T-helper 2 cell (primary cell): ENCODE measurements around the gene LRRC26.

Experiments
- DNase-seq, 5 experiments: peaks; one replicate each; pipeline versions ENCODE4 v3.0.0 to v3.0.0-alpha.2; 2012 to 2022

LRRC26 gene

DNA sequence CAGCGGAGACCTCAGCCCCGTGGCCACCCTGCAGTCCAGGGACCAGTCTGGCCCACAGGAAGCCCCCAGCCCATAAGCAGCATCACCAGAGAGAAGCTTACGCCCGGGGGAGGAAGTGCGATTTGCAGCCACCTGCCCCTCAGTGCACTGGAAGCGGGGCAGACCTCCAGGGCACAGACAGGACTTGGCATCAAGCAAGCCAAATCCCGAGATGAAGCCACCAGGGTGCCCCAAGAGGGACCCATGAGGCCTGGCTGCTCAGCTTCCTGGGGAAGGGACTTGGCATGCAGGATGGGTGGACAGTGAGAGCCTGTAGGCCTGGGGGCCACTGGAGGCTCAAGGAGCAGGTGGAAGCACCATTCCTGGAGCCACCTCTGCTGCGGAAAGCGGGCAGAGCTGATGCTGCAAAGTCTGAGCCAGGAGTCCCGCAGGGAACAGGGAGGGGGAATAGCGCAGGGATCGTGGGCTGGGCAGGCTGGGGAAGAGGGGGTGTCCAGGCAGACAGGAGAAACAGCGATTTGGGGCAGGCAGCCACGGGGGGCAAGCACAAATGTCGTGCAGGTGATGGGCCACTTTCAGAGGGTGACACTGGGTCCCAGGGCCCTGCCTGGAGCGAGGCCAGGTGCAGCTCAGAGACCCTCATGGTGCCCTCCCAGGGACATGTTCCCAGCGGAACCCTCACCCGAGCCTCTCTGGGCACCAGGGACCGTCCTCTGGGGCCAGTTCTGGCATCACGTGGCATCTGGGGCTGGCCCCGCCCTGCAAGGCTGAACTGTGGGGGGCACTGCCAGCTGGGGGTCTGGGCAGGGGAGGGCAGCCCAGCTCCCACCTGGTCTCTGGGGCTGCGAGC lies 3.2 kb downstream of the LRRC26 start:
- DNase-seq = no peak

DNA sequence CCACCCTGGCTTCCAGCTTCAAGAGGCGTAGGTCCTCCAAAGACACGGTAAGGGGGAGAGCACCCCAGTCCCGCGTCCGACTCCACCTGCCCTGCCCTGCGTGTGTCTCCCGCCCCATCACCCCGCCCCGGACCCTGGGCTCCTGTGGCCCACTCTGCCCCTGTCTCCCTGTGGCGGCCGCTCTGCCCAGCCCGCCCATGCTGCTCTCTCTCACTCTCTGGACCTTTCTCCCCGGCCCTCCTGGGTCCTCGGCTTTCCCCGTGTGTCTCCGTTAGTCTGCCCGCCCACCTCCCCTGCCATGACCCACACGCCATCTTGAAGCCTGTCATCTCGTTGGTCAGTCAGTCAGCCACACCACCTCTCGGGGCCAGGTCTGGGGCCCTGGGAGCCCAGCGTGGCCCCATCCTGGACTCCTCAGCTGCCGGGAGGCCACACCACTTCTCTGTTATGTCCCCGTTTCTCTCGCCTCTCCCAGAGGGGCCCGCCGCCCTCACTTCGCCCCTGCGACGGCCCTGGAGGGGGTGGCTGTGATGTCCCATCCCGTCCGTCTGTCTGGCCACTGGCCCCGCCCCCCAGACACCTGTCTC lies 4.5 kb downstream of the LRRC26 start:
- no peak for DNase-seq

DNA sequence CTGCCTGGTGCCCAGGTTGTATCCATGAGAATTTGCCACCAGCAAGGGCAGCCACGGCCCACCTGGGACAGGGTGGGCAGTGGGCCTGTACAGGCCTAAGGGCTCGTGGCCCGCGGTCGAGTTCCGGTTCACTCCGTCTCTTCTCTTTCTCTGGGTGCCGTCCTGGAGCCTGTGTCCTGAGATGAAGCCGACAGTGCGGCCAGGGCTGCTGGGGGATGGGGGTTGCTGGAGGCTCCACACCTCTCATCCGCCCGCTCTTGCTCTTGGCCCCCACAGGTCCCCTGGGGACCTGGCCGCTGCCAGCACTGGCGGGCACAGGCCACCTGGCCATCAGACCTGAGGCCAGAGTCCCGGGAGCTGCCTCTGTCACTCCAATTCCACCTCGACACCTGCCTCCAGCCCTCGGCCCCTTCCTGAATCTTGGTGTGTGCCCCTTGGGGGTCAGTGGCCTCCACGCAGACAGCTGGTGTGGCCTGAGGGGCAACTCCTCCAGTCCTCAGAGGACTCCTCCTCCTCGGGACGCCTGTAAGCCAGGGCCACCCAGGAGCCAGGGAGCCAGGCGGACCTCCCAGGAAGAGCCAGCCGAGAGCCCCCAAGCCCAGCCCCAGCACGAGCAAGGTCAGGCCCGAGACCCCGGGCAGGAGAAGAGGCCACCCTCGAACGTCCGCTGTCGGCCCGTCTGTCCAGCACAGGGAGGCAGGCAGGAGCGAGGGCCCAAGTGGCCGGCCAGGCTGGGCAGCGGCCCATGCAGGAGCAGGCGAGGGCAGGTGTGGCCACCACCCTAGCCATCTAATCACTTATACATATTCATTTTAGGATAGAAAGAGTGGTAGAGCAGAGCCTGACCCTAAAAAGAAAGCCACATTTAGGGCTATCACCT lies 5.2 kb downstream of the LRRC26 start:
- no peak for DNase-seq

GRCh38 chr9:137163805-137164204 lies 6.0 kb downstream of the LRRC26 start:
- no peak for DNase-seq

- DNase-seq = no peak
These were observed 6.5 kb downstream of the LRRC26 start for GRCh38 chr9:137163365-137163715.

DNA sequence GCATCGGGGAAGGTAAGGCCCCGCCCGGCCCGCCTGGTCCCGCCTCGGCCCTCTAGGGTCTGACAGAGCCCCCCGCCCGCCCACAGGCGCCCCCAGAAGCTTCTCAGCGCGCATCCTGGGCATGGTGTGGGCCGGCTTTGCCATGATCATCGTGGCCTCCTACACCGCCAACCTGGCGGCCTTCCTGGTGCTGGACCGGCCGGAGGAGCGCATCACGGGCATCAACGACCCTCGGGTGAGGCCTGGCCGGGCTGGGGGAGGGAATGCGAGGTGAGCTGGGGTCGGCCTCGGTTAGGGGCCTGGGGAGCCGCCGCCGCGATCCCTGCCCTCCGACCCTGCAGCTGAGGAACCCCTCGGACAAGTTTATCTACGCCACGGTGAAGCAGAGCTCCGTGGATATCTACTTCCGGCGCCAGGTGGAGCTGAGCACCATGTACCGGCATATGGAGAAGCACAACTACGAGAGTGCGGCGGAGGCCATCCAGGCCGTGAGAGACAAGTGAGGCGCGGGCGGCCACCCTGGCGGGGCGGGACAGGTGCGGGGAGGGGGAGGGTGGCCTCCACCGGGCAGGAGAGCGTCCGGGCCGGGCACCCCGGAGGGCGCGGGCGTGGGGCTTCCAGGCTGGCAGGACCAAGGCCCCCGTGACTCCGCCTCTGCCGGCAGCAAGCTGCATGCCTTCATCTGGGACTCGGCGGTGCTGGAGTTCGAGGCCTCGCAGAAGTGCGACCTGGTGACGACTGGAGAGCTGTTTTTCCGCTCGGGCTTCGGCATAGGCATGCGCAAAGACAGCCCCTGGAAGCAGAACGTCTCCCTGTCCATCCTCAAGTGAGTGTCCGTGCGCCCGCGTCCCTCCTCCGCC lies 7.1 kb downstream of the LRRC26 start:
- DNase-seq = no peak

DNA sequence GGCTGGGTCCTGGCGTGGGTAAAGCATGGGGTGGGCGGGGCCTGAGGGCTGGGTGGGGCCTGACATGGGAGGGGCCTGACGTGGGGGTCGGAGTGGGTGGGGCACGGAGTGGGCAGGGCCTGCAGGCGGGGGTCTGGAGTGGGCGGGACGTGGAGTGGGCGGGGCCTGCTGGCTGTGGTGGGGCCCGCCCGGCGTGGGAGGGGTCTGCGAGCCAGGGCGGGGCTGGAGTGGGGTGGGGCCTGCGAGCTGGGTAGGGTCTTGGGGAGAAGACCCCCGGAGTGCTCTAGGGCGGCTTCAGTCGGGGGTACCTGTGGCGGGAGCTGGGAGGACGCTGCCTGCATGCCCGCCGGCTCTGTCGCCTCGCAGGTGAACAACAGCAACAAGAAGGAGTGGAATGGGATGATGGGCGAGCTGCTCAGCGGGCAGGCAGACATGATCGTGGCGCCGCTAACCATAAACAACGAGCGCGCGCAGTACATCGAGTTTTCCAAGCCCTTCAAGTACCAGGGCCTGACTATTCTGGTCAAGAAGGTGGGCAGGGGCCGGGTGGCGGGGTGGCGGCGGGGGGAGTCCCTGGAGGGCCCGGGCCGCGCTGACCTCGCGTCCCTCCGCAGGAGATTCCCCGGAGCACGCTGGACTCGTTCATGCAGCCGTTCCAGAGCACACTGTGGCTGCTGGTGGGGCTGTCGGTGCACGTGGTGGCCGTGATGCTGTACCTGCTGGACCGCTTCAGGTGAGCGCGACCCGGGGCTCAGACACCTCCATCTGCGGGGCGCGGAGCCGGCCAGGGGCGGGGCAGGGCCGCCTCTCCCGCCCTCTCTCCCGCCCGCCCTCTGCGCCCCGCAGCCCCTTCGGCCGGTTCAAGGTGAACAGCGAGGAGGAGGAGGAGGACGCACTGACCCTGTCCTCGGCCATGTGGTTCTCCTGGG lies 8.0 kb downstream of the LRRC26 start:
- DNase-seq = no peak

DNA sequence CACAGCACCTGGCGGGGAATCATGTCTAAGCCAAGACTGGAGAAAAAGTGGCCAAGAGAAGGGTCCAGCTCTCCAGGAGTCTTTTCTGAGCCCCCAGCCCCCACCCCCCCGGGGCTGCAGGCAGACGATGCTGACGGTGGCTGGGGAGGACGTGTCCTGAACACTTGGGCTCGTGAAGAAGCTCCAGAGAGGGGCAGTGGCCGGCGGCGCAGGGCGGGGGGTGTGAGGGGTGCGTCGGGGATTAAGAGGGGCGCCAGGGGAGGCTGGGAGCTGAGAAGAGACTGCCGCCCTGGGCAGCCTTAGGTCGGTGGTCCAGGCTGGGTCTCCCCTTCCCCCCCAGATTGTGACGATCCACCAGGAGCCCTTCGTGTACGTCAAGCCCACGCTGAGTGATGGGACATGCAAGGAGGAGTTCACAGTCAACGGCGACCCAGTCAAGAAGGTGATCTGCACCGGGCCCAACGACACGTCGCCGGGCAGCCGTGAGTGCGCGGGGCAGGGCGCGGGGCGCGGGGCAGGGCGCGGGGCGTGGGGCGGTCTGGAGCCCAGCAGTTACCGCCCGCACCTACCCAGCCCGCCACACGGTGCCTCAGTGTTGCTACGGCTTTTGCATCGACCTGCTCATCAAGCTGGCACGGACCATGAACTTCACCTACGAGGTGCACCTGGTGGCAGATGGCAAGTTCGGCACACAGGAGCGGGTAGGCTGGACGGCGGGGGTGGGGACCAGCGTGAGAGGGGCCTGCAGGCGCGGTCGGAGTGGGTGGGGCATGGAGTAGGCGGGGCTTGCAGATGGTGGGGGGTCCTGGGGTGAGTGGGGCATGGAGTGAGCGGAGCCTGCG lies 8.9 kb downstream of the LRRC26 start:
- no peak for DNase-seq

GRCh38 chr9:137160054-137160425 lies 9.8 kb downstream of the LRRC26 start:
- no peak for DNase-seq

DNA sequence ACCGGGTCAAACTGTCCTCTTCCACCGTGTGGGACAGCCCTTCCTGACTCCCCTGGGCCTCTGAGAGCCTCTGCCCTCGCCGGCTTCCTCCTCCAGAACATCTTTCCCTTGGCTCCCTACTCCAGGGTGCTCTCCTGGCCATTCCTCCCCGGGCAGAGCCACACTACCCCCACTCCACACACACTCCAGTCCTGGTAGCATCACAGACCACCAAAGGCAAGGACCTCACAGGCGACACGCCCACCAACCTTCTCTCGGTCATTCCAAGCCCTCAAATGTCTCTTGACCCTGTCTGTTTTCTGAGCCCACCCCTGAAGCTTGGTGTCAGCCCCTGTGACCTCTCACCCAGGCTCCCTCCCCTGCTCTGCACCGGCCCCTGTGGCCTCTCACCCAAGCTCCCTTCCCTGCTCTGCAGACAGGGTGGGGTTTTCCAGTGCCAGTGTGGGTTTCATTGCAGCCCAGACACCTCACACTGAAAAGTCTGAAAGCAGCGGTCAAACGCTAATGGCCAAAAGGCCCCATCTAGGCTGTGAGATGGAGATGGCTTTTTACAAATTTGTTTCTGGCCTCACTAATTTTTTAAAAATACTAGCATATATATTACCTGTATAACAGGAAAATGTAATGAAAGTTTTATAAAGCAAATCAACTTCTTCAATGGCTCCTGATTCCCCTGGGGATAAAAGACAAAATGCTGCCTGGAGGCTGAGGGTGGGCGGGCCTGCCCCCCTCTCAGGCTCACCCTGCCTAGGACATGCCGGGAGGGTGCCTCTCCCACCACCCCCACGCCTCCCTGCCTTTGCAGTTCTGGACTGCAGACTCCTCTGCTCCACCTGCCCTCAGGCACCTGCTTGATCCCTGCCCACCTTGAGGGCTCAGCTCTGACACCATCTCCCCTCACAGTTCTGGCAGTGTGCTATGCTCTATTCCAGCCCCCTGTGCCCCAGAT lies 10.5 kb downstream of the LRRC26 start:
- no peak for DNase-seq

GRCh38 chr9:137158625-137159024 lies 11.2 kb downstream of the LRRC26 start:
- no peak for DNase-seq

GRCh38 chr9:137157618-137158415 lies 12.0 kb downstream of the LRRC26 start:
- no peak for DNase-seq

GRCh38 chr9:137156567-137157375 lies 13.1 kb downstream of the LRRC26 start:
- DNase-seq = peak; percentile 34 to 60 (median 43)

DNA sequence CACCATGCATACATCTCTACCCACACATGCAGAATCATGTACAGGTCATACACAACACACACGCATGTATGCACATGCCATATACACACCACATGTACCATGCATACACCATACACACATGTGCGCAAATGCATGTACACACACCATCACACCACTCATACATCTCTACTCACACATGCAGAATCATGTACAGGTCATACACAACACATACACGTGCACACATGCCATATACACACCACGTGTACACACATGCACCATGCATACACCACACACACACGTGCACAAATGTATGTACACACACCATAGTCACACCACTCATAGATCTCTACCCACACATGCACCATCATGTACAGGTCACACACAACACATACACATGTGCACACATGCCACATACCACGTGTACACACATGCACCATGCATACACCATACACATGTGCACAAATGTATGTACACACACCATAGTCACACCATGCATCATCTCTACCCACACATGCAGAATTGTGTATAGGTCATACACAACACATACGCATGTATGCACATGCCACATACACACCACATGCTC lies 16.9 kb downstream of the LRRC26 start:
- DNase-seq = no peak

GRCh38 chr9:137150617-137151457 lies 19.0 kb downstream of the LRRC26 start:
- no peak for DNase-seq

DNA sequence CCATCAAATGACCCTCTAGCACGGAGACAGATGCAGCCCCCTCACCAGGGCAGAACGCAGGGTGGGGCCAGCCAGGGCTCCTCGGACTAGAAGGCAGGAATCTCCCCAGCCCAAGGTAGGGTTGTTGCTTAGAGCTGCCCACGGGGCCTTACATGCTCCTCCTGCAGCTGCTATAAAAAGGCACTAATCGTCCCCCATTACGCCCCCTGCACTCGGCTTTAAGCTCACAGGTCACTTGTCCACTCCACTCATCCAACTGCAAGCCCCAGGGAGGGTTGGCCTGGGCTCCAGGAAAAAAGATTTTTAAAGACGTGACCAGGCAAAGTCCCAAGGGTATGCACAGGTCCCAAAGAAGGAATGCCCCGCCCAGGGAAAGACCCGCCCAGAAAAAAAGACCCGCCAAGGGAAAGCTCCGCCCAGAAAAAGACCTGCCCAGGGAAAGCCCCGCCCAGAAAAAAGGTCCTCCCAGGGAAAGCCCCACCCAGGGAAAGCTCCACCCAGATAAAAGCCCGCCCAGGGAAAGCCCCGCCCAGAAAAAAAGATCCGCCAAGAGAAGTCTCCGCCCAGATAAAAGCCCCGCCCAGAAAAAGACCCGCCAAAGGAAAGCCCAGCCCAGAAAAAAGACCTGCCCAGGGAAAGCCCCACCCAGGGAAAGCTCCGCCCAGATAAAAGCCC lies 19.8 kb downstream of the LRRC26 start:
- no peak for DNase-seq
